Esophagus muscularis mucosa (tissue), 4 donors: Measurements from ENCODE around the gene SCAND1. TPM values are rescaled to one million over a fixed set of nuclear protein-coding genes. Genes with fewer than 3 reads are reported as not detected.

Experiments used
- DNase-seq: peaks from one replicate; pipeline ENCODE4 v3.0.0-alpha.2; 2017; ENCODE audit errors: extremely low spot score
- H3K27ac ChIP-seq, 4 donors: fragments of 200-600 bp; sonication (generic); replicated peaks in 1 of 4; 1 replicate in 3 of 4; 2 replicates in 1 of 4; pipeline ENCODE4 v1.5.1; 2016 to 2019; ENCODE audit warnings: mild to moderate bottlenecking in 1 of 4
- H3K27me3 ChIP-seq, 4 donors: fragments of 200-600 bp; sonication (generic); one replicate each; pipeline versions ENCODE4 v1.5.1 to v1.6.0; 2016 to 2019
- H3K36me3 ChIP-seq, 4 donors: fragments of 200-600 bp; sonication (generic); one replicate each; pipeline ENCODE4 v1.5.1; 2016 to 2019
- H3K4me1 ChIP-seq, 4 donors: fragments of 200-600 bp; sonication (generic); one replicate each; pipeline ENCODE4 v1.5.1; 2016 to 2019
- H3K4me3 ChIP-seq, 4 donors: fragments of 200-600 bp; sonication (generic); 1 replicate in 2 of 4; 2 replicates in 2 of 4; pipeline ENCODE4 v1.5.1; 2016 to 2019; ENCODE audit warnings: mild to moderate bottlenecking in 4 of 4, moderate library complexity in 1 of 4
- H3K9me3 ChIP-seq, 4 donors: fragments of 200-600 bp; sonication (generic); 1 replicate in 3 of 4; 2 replicates in 1 of 4; pipeline ENCODE4 v1.5.1; 2016 to 2019
- CTCF ChIP-seq, 3 experiments: fragments of 200-600 bp in 2 of 3; fragments of 450-650 bp in 1 of 3; sonication (generic) in 2 of 3; IDR thresholded peaks; one replicate each; pipeline ENCODE4 v1.5.1; 2017 to 2019; ENCODE audit warnings: antibody characterized with exemption in 3 of 3, mild to moderate bottlenecking in 2 of 3, moderate library complexity in 1 of 3
- EP300 ChIP-seq: sonication (generic); formaldehyde crosslinking; IDR thresholded peaks from one replicate; pipeline ENCODE4 v1.6.1; 2017; ENCODE audit warnings: antibody characterized with exemption
- POLR2A ChIP-seq: fragments of 450-650 bp; IDR thresholded peaks from one replicate; pipeline ENCODE4 v1.6.1; 2017; ENCODE audit warnings: antibody characterized with exemption, moderate library complexity, mild to moderate bottlenecking, low read depth
- POLR2AphosphoS5 ChIP-seq, 2 donors: sonication (generic); formaldehyde crosslinking; IDR thresholded peaks; one replicate each; pipeline ENCODE4 v1.6.1; 2017; ENCODE audit warnings: antibody characterized with exemption in 2 of 2
- WGBS: methylation state at CpG from one replicate; pipeline ENCODE4 v1.1.5; 2018; 5-methylcytosine and 5-hydroxymethylcytosine counted together
- intact Hi-C: fragments of 100-400 bp; cut with DNase I; formaldehyde crosslinking; loops from one replicate; pipeline ENCODE4 v1.15.1; 2023
- small RNA-seq, 3 donors: library from RNA; depleted of rRNA; stranded (forward); fragments of <200 nt; gene quantifications; one replicate each; pipeline ENCODE3, GENCODE V24; 2016
- total RNA-seq, 4 donors: library from RNA; depleted of rRNA; stranded (reverse); fragments of >200 nt; gene quantifications; one replicate each; pipeline versions ENCODE4 v1.1.0 to v1.2.1, GENCODE V29; 2016

The SCAND1 gene
- total RNA-seq, 4 donors from 2014 or later = 79.7 to 138 (median 94.2) TPM

GRCh38 chr20:35904982-35905663, 49.2 kb downstream of the SCAND1 start:
- H3K36me3 ChIP-seq = peaks cover 0 to 20% (median 4%) of the 10 kb centered on the region in 4 donors
- H3K4me1 ChIP-seq = peaks cover 0 to 11% (median 0%) of the 10 kb centered on the region in 4 donors
- no peak overlapping the region for H3K4me3 ChIP-seq
- no peaks in the 10 kb centered on the region for H3K27me3 ChIP-seq
- H3K27ac ChIP-seq = no peak overlapping the region
- TF ChIP-seq CTCF (IDR thresholded peaks at IDR 0.05) (no peak), EP300 (no peak), POLR2AphosphoS5 (IDR thresholded peaks at IDR 0.05) (no peak), POLR2A (no peak)
- intact Hi-C loops = no loop called here
- no peak for DNase-seq
- no peaks in the 10 kb centered on the region for H3K9me3 ChIP-seq
- 94% methylated on average over 4 of the region's 4 CpGs for WGBS

DNA sequence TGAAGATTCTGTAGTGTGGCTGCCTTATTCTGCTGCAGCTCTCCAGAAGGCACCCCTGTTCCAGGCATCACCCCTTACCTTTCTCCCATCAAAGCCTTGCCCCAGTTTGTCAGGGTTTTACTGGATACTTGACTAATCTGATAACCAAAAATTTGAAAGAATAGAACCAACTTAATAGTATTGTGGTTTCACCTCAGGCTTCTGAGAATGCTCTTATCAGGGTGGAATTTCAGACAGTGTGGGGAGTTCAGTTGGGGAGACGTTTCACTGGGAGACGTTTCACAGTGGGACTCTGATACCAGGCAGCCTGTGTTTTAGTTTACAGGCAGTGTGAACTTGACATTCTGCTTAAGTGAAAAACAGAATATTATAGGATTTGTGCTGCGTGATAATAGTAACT, 50.5 kb downstream of the SCAND1 start:
- intact Hi-C loops = no loop called here
- Histone ChIP-seq H3K4me3 (no peak overlapping the region), H3K27ac (no peak overlapping the region), H3K27me3 (no peaks in the 10 kb centered on the region), H3K36me3 (peaks cover 6 to 30% (median 13%) of the 10 kb centered on the region in 4 donors), H3K9me3 (no peaks in the 10 kb centered on the region), H3K4me1 (peaks cover 0 to 11% (median 0%) of the 10 kb centered on the region in 4 donors)
- TF ChIP-seq POLR2AphosphoS5 (IDR thresholded peaks at IDR 0.05) = no peak
- TF ChIP-seq EP300 = no peak
- no peak for TF ChIP-seq CTCF (IDR thresholded peaks at IDR 0.05)
- TF ChIP-seq POLR2A = no peak
- no peak for DNase-seq
- WGBS = 91% methylated on average over 3 of the region's 3 CpGs

Small RNA genes within 50 kb of the gene (small RNA-seq; reads per million reads assigned to genes)
- gene RNU6-937P = 0 reads per million in 3 donors

Other genes with a start within 250 kb of the SCAND1 start
- 100 to 1,000 TPM; 143 to 272 (median 165) TPM for gene RBM39, start 212.2 kb downstream of the SCAND1 start, total RNA-seq
- 10 to 100 TPM; 45.9 to 62.2 (median 48.0) TPM for gene PHF20, start 182.5 kb downstream of the SCAND1 start, total RNA-seq
- 1 to 10 TPM; 4.2 to 7.1 (median 4.7) TPM for gene CNBD2, start 14.1 kb upstream of the SCAND1 start, total RNA-seq
- 10 to 100 TPM; 27.7 to 53.8 (median 34.4) TPM for gene EPB41L1, start 200.2 kb upstream of the SCAND1 start, total RNA-seq